H1 (cell line): ENCODE data around the gene CUBN. TPM values are rescaled to one million over a fixed set of nuclear protein-coding genes. Genes with fewer than 3 reads are reported as not detected.

Experiments used
- CBX8 ChIP-seq: fragments of 300-800, 300-1000 bp; sonication (generic); IDR thresholded peaks from 2 replicates; pipeline ENCODE4 v1.7.1; 2016; ENCODE audit warnings: low read depth, low read length, borderline replicate concordance
- USF2 ChIP-seq: IDR thresholded peaks from 2 replicates; pipeline ENCODE4 v1.6.1; 2011; ENCODE audit warnings: low read length, improper control_type of control experiment
- YY1 ChIP-seq: IDR thresholded peaks from 2 replicates; pipeline ENCODE4 v1.6.1; 2011; ENCODE audit warnings: low read depth, mild to moderate bottlenecking, low read length
- polyA plus RNA-seq, 7 experiments: library from polyadenylated mRNA; depleted of rRNA in 3 of 7; stranded (reverse) in 5 of 7; unstranded in 2 of 7; fragments of >200 nt in 5 of 7; fragments of 200-250 nt in 2 of 7; gene quantifications; 1 replicate in 5 of 7; 2 replicates in 1 of 7; 4 replicates in 1 of 7; pipeline versions ENCODE4 v1.2.1 to v1.2.3, GENCODE V29; 2011 to 2013; ENCODE audit warnings: missing spikeins in 2 of 7, mixed read lengths in 2 of 7
- total RNA-seq: library from RNA; stranded (reverse); fragmentation: NEBNext Ultra II Directional; extraction: Animal tissue kit (Norgen Biotek cat#: 25700); gene quantifications from 2 replicates; pipeline ENCODE4 v1.2.1, GENCODE V29; 2021

The CUBN gene
- total and polyA plus RNA-seq, 2 of the 8 experiments (the other 6 are each of a cell fraction or from before 2014, with no cell fraction given) = 0.04 to 0.08 TPM

- no peak for TF ChIP-seq USF2
- TF ChIP-seq YY1 = no peak
- no peak for TF ChIP-seq CBX8
These were observed 128.3 kb downstream of the CUBN start (continued) for GRCh38 chr10:17001297-17001744.
